Measurements from ENCODE around the gene NRP1. TPM values are rescaled to one million over a fixed set of nuclear protein-coding genes. Genes with fewer than 3 reads are reported as not detected.
A peak's percentile ranks its signal among the peaks of the same experiment; 100 is the strongest.

Gene NRP1
- polyA plus RNA-seq, 6 donors from 2014 or later = not detected

GRCh38 chr10:33208166-33208565 lies 126.3 kb downstream of the NRP1 start:
- Mint-ChIP-seq H3K4me3 (no peak overlapping the region), H3K4me1 (peaks cover 0 to 5% (median 0%) of the 10 kb centered on the region in 3 donors), H3K36me3 (no peaks in the 10 kb centered on the region), H3K27ac (no peak overlapping the region), H3K9me3 (no peaks in the 10 kb centered on the region), H3K27me3 (no peaks in the 10 kb centered on the region)
- ATAC-seq (ENCODE audit: low read depth in 2 of 2) (no peak), DNase-seq (no peak)

- Mint-ChIP-seq H3K9me3 (no peaks in the 10 kb centered on the region), H3K27ac (no peak overlapping the region)
- no peak for ATAC-seq (ENCODE audit: low read depth in 2 of 2)
Observed at GRCh38 chr10:33204031-33204430, 130.4 kb downstream of the NRP1 start.

GRCh38 chr10:33201971-33202370 lies 132.5 kb downstream of the NRP1 start:
- H3K4me1 Mint-ChIP-seq = no peaks in the 10 kb centered on the region
- H3K27me3 Mint-ChIP-seq = no peaks in the 10 kb centered on the region
- no peaks in the 10 kb centered on the region for H3K9me3 Mint-ChIP-seq

More at GRCh38 chr10:33204031-33204430, 130.4 kb downstream of the NRP1 start:
- Mint-ChIP-seq H3K4me1 (no peaks in the 10 kb centered on the region), H3K4me3 (no peak overlapping the region), H3K36me3 (no peaks in the 10 kb centered on the region), H3K27me3 (no peaks in the 10 kb centered on the region)
- no peak for DNase-seq

GRCh38 chr10:33201056-33201780 lies 133.2 kb downstream of the NRP1 start:
- no peaks in the 10 kb centered on the region for H3K9me3 Mint-ChIP-seq
- no peak overlapping the region for H3K4me3 Mint-ChIP-seq
- ATAC-seq (ENCODE audit: low read depth in 2 of 2) = no peak
- H3K36me3 Mint-ChIP-seq = no peaks in the 10 kb centered on the region
- no peak overlapping the region for H3K27ac Mint-ChIP-seq
- H3K4me1 Mint-ChIP-seq = no peaks in the 10 kb centered on the region
- no peak for DNase-seq
- H3K27me3 Mint-ChIP-seq = no peaks in the 10 kb centered on the region

More at GRCh38 chr10:33201971-33202370, 132.5 kb downstream of the NRP1 start:
- Mint-ChIP-seq H3K27ac (no peak overlapping the region), H3K4me3 (no peak overlapping the region), H3K36me3 (no peaks in the 10 kb centered on the region)
- ATAC-seq (ENCODE audit: low read depth in 2 of 2) (no peak), DNase-seq (no peak)

GRCh38 chr10:33199731-33200232 lies 134.7 kb downstream of the NRP1 start:
- Mint-ChIP-seq H3K9me3 (no peaks in the 10 kb centered on the region), H3K27me3 (no peaks in the 10 kb centered on the region), H3K27ac (no peak overlapping the region), H3K4me1 (no peaks in the 10 kb centered on the region), H3K36me3 (no peaks in the 10 kb centered on the region), H3K4me3 (no peak overlapping the region)
- ATAC-seq (ENCODE audit: low read depth in 2 of 2) (no peak), DNase-seq (no peak)

GRCh38 chr10:33198610-33199009 lies 135.9 kb downstream of the NRP1 start:
- no peaks in the 10 kb centered on the region for H3K9me3 Mint-ChIP-seq
- H3K4me1 Mint-ChIP-seq = no peaks in the 10 kb centered on the region
- no peaks in the 10 kb centered on the region for H3K27me3 Mint-ChIP-seq
- no peak overlapping the region for H3K4me3 Mint-ChIP-seq
- DNase-seq (no peak), ATAC-seq (ENCODE audit: low read depth in 2 of 2) (no peak)
- H3K36me3 Mint-ChIP-seq = no peaks in the 10 kb centered on the region
- no peak overlapping the region for H3K27ac Mint-ChIP-seq

- Mint-ChIP-seq H3K4me3 (no peak overlapping the region), H3K27me3 (no peaks in the 10 kb centered on the region), H3K9me3 (no peaks in the 10 kb centered on the region), H3K4me1 (no peaks in the 10 kb centered on the region), H3K27ac (no peak overlapping the region), H3K36me3 (no peaks in the 10 kb centered on the region)
- ATAC-seq (ENCODE audit: low read depth in 2 of 2) (no peak), DNase-seq (no peak)
Observed at GRCh38 chr10:33196710-33197491, 137.6 kb downstream of the NRP1 start.

GRCh38 chr10:33196377-33196706 lies 138.1 kb downstream of the NRP1 start:
- no peaks in the 10 kb centered on the region for H3K4me1 Mint-ChIP-seq
- DNase-seq = no peak
- ATAC-seq (ENCODE audit: low read depth in 2 of 2) = no peak
- no peak overlapping the region for H3K4me3 Mint-ChIP-seq
- H3K27ac Mint-ChIP-seq = no peak overlapping the region
- no peaks in the 10 kb centered on the region for H3K27me3 Mint-ChIP-seq
- no peaks in the 10 kb centered on the region for H3K36me3 Mint-ChIP-seq
- no peaks in the 10 kb centered on the region for H3K9me3 Mint-ChIP-seq

GRCh38 chr10:33195608-33196376 lies 138.7 kb downstream of the NRP1 start:
- H3K27me3 Mint-ChIP-seq = no peaks in the 10 kb centered on the region
- no peaks in the 10 kb centered on the region for H3K36me3 Mint-ChIP-seq

GRCh38 chr10:33193701-33194521 lies 140.6 kb downstream of the NRP1 start:
- DNase-seq (no peak), ATAC-seq (ENCODE audit: low read depth in 2 of 2) (no peak)
- no peak overlapping the region for H3K4me3 Mint-ChIP-seq
- no peaks in the 10 kb centered on the region for H3K4me1 Mint-ChIP-seq
- no peak overlapping the region for H3K27ac Mint-ChIP-seq
- peaks cover 8 to 16% (median 10%) of the 10 kb centered on the region in 3 donors for H3K27me3 Mint-ChIP-seq
- H3K9me3 Mint-ChIP-seq = no peaks in the 10 kb centered on the region
- H3K36me3 Mint-ChIP-seq = no peaks in the 10 kb centered on the region

More at GRCh38 chr10:33195608-33196376, 138.7 kb downstream of the NRP1 start:
- no peak overlapping the region for H3K4me3 Mint-ChIP-seq
- no peak for DNase-seq
- H3K9me3 Mint-ChIP-seq = no peaks in the 10 kb centered on the region
- no peak for ATAC-seq (ENCODE audit: low read depth in 2 of 2)
- no peak overlapping the region for H3K27ac Mint-ChIP-seq
- H3K4me1 Mint-ChIP-seq = no peaks in the 10 kb centered on the region

GRCh38 chr10:33193057-33193700 lies 141.3 kb downstream of the NRP1 start:
- peak overlapping the region in 1 of 6 donors; percentile 33 for H3K27ac Mint-ChIP-seq
- no peaks in the 10 kb centered on the region for H3K4me1 Mint-ChIP-seq
- H3K4me3 Mint-ChIP-seq = no peak overlapping the region
- H3K36me3 Mint-ChIP-seq = no peaks in the 10 kb centered on the region
- H3K9me3 Mint-ChIP-seq = no peaks in the 10 kb centered on the region
- ATAC-seq (ENCODE audit: low read depth in 2 of 2) = peak; percentile 64 to 79
- H3K27me3 Mint-ChIP-seq = peaks cover 8 to 19% (median 10%) of the 10 kb centered on the region in 3 donors
- DNase-seq = peak; percentile 3

- DNase-seq (no peak), ATAC-seq (ENCODE audit: low read depth in 2 of 2) (no peak)
- no peak overlapping the region for H3K27ac Mint-ChIP-seq
- peaks cover 8 to 19% (median 15%) of the 10 kb centered on the region in 3 donors for H3K27me3 Mint-ChIP-seq
- H3K4me3 Mint-ChIP-seq = no peak overlapping the region
- no peaks in the 10 kb centered on the region for H3K36me3 Mint-ChIP-seq
- H3K9me3 Mint-ChIP-seq = no peaks in the 10 kb centered on the region
- H3K4me1 Mint-ChIP-seq = no peaks in the 10 kb centered on the region
Observed at GRCh38 chr10:33192190-33192589, 142.3 kb downstream of the NRP1 start.
